H1 (cell line): ENCODE results near the gene PPP6C. TPM values are rescaled to one million over a fixed set of nuclear protein-coding genes. Genes with fewer than 3 reads are reported as not detected.

Source experiments
- BACH1 ChIP-seq: IDR thresholded peaks from 2 replicates; pipeline ENCODE4 v1.6.1; 2012; ENCODE audit warnings: low read length, improper control_type of control experiment
- CHD1 ChIP-seq: IDR thresholded peaks from 2 replicates; pipeline ENCODE4 v1.6.1; 2012; ENCODE audit warnings: low read depth, low read length, improper control_type of control experiment
- CHD2 ChIP-seq: IDR thresholded peaks from 2 replicates; pipeline ENCODE4 v1.6.1; 2012; ENCODE audit warnings: low read length, improper control_type of control experiment
- EGR1 ChIP-seq: IDR thresholded peaks from 2 replicates; pipeline ENCODE4 v1.6.1; 2011; ENCODE audit warnings: low read depth, low read length, borderline replicate concordance
- MAFK ChIP-seq: IDR thresholded peaks from 2 replicates; pipeline ENCODE4 v1.6.1; 2012; ENCODE audit warnings: low read depth, mild to moderate bottlenecking, improper control_type of control experiment, low read length
- NRF1 ChIP-seq: IDR thresholded peaks from 2 replicates; pipeline ENCODE4 v1.6.1; 2011; ENCODE audit warnings: mild to moderate bottlenecking, low read depth, low read length, improper control_type of control experiment
- RBBP5 ChIP-seq: IDR thresholded peaks from 2 replicates; pipeline ENCODE4 v1.7.1; 2012; ENCODE audit warnings: low read depth, mild to moderate bottlenecking, inconsistent platforms, low read length, moderate library complexity, borderline replicate concordance
- RXRA ChIP-seq: IDR thresholded peaks from 2 replicates; pipeline ENCODE4 v1.6.1; 2011; ENCODE audit warnings: low read depth, mild to moderate bottlenecking, low read length, moderate library complexity; ENCODE audit not compliant: insufficient read depth
- SP2 ChIP-seq: IDR thresholded peaks from 2 replicates; pipeline ENCODE4 v1.6.1; 2012; ENCODE audit warnings: mild to moderate bottlenecking, low read length, inconsistent platforms
- SRF ChIP-seq: IDR thresholded peaks from 2 replicates; pipeline ENCODE4 v1.6.1; 2011; ENCODE audit warnings: mild to moderate bottlenecking, low read depth, low read length, moderate library complexity
- polyA plus RNA-seq, 7 experiments: library from polyadenylated mRNA; depleted of rRNA in 3 of 7; stranded (reverse) in 5 of 7; unstranded in 2 of 7; fragments of >200 nt in 5 of 7; fragments of 200-250 nt in 2 of 7; gene quantifications; 1 replicate in 5 of 7; 2 replicates in 1 of 7; 4 replicates in 1 of 7; pipeline versions ENCODE4 v1.2.1 to v1.2.3, GENCODE V29; 2011 to 2013; ENCODE audit warnings: missing spikeins in 2 of 7, mixed read lengths in 2 of 7
- total RNA-seq: library from RNA; stranded (reverse); fragmentation: NEBNext Ultra II Directional; extraction: Animal tissue kit (Norgen Biotek cat#: 25700); gene quantifications from 2 replicates; pipeline ENCODE4 v1.2.1, GENCODE V29; 2021
- TF ChIP-seq, protein P1 (sequence below): IDR thresholded peaks from 2 replicates; pipeline ENCODE4 v1.6.1; 2012; ENCODE audit warnings: low read length, inconsistent platforms

PPP6C gene
- total and polyA plus RNA-seq, 2 of the 8 experiments (the other 6 are each of a cell fraction or from before 2014, with no cell fraction given) = 22.8 to 52.3 TPM

DNA sequence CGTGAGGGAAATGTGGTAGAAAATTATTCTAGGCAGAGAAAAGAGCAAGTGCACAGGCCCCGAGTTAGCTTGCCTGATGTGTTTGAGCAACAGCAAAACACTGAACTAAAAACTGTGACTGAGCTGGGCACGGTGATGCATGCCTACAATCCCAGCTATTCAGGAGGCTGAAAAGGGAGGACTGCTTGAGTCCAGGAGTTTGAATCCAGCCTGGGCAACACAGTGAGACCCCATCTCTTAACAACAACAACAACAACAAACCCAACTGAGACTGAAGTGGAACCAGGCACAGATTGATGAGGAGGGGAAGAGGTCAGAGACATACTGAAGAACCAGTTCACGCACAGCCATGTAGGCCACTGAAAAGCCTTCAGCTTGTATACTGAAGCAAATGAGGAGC is 88.8 kb downstream of the PPP6C start (continued):
- TF ChIP-seq RXRA = no peak
- TF ChIP-seq EGR1 = no peak
- no peak for TF ChIP-seq MAFK
- TF ChIP-seq CHD1 = no peak
- no peak for TF ChIP-seq SP2
- no peak for TF ChIP-seq BACH1
- TF ChIP-seq RBBP5 = no peak
- no peak for TF ChIP-seq CHD2
- no peak for TF ChIP-seq NRF1
- no peak for TF ChIP-seq SRF
- TF ChIP-seq, protein P1, sequence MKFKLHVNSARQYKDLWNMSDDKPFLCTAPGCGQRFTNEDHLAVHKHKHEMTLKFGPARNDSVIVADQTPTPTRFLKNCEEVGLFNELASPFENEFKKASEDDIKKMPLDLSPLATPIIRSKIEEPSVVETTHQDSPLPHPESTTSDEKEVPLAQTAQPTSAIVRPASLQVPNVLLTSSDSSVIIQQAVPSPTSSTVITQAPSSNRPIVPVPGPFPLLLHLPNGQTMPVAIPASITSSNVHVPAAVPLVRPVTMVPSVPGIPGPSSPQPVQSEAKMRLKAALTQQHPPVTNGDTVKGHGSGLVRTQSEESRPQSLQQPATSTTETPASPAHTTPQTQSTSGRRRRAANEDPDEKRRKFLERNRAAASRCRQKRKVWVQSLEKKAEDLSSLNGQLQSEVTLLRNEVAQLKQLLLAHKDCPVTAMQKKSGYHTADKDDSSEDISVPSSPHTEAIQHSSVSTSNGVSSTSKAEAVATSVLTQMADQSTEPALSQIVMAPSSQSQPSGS = no peak
